Measurements from ENCODE around the gene R3HDM2.
"Not testable (repeated sequence)": the region's sequence is repeated elsewhere in the genome, so short reads cannot be mapped to it uniquely, and the experiment has no call there.

Gene R3HDM2

GRCh38 chr12:57452937-57453509 lies 22.2 kb upstream of the R3HDM2 start:
- DNase-seq (ENCODE audit: low read depth in 2 of 2), result no peak

GRCh38 chr12:57452181-57452936 lies 21.5 kb upstream of the R3HDM2 start:
- no peak for DNase-seq (ENCODE audit: low read depth in 2 of 2)

- no peak for DNase-seq (ENCODE audit: low read depth in 2 of 2)
These were observed 20.5 kb upstream of the R3HDM2 start for GRCh38 chr12:57451233-57451778.

GRCh38 chr12:57450057-57450456 lies 19.2 kb upstream of the R3HDM2 start:
- DNase-seq (ENCODE audit: low read depth in 2 of 2), result no peak

- DNase-seq (ENCODE audit: low read depth in 2 of 2), result no peak
These were observed 18.5 kb upstream of the R3HDM2 start for GRCh38 chr12:57449375-57449774.

GRCh38 chr12:57448669-57449068 lies 17.8 kb upstream of the R3HDM2 start:
- no peak for DNase-seq (ENCODE audit: low read depth in 2 of 2)

- no peak for DNase-seq (ENCODE audit: low read depth in 2 of 2)
These were observed 15.6 kb upstream of the R3HDM2 start for GRCh38 chr12:57446292-57446960.

- DNase-seq (ENCODE audit: low read depth in 2 of 2), result no peak
These were observed 13.9 kb upstream of the R3HDM2 start for GRCh38 chr12:57444744-57445143.

GRCh38 chr12:57444337-57444736 lies 13.5 kb upstream of the R3HDM2 start:
- not testable (repeated sequence) for DNase-seq (ENCODE audit: low read depth in 2 of 2)

- no peak for DNase-seq (ENCODE audit: low read depth in 2 of 2)
These were observed 11.1 kb upstream of the R3HDM2 start for GRCh38 chr12:57441846-57442427.

- DNase-seq (ENCODE audit: low read depth in 2 of 2), result not testable (repeated sequence)
These were observed 10.6 kb upstream of the R3HDM2 start for GRCh38 chr12:57441393-57441792.

- no peak for DNase-seq (ENCODE audit: low read depth in 2 of 2)
These were observed 9.0 kb upstream of the R3HDM2 start for GRCh38 chr12:57439762-57440266.

GRCh38 chr12:57438400-57438799 lies 7.6 kb upstream of the R3HDM2 start:
- DNase-seq (ENCODE audit: low read depth in 2 of 2), result no peak

GRCh38 chr12:57435293-57435692 lies 4.5 kb upstream of the R3HDM2 start:
- no peak for DNase-seq (ENCODE audit: low read depth in 2 of 2)

GRCh38 chr12:57434517-57435223 lies 3.8 kb upstream of the R3HDM2 start, which contains the start of gene INHBC:
Gene INHBC (plus strand): TSS chr12:57434784. CDS start chr12:57434887, 103 bp downstream.
- DNase-seq (ENCODE audit: low read depth in 2 of 2), result no peak

- no peak for DNase-seq (ENCODE audit: low read depth in 2 of 2)
These were observed 2.5 kb upstream of the R3HDM2 start for GRCh38 chr12:57433370-57433769.

- DNase-seq (ENCODE audit: low read depth in 2 of 2), result no peak
These were observed 878 bp upstream of the R3HDM2 start for GRCh38 chr12:57431654-57432188.

GRCh38 chr12:57430112-57430930 lies 522 bp downstream of the R3HDM2 start:
- DNase-seq (ENCODE audit: low read depth in 2 of 2), result no peak

- DNase-seq (ENCODE audit: low read depth in 2 of 2), result no peak
These were observed 1.3 kb downstream of the R3HDM2 start for GRCh38 chr12:57429473-57430111.

GRCh38 chr12:57428965-57429364 lies 1.9 kb downstream of the R3HDM2 start:
- DNase-seq (ENCODE audit: low read depth in 2 of 2), result no peak

Data from stimulated activated CD8-positive, alpha-beta memory T cell treated with anti-CD3 and anti-CD28 coated beads, Interleukin-7, amount 100 ng/mL, for 1 hour (primary cell).